HG03135 (cell line): ENCODE measurements around the gene ACAT2.
"Not testable (repeated sequence)": the region's sequence is repeated elsewhere in the genome, so short reads cannot be mapped to it uniquely, and the experiment has no call there.

Experiments
- ATAC-seq: cut with Tn5 transposase; IDR thresholded peaks from one replicate; pipeline ENCODE4 v1.9.1; 2021; ENCODE audit warnings: mild to moderate bottlenecking, moderate library complexity; ENCODE audit not compliant: unreplicated experiment

ACAT2 gene

DNA sequence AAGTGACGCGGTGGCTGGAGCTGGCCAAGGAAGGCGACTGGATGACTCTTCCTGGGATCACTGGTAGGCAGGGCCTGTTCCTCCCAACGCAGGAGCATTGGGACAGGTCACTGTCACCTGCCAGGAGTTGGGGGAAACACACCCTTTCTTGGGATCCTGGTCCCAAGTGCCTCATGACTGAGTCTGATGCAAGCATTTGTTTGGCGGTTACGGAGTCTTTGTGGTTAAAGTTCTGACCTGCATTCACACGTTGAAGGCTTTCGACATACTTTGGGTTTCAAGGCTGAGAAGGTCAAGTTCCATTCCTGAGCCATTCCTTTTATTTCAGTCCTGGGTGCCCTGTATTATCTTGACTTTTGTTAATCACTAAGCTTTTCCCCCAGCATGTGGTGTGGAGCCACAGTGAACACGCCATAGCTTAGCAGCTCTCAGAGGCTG lies 44.2 kb downstream of the ACAT2 start:
- ATAC-seq, result no peak

DNA sequence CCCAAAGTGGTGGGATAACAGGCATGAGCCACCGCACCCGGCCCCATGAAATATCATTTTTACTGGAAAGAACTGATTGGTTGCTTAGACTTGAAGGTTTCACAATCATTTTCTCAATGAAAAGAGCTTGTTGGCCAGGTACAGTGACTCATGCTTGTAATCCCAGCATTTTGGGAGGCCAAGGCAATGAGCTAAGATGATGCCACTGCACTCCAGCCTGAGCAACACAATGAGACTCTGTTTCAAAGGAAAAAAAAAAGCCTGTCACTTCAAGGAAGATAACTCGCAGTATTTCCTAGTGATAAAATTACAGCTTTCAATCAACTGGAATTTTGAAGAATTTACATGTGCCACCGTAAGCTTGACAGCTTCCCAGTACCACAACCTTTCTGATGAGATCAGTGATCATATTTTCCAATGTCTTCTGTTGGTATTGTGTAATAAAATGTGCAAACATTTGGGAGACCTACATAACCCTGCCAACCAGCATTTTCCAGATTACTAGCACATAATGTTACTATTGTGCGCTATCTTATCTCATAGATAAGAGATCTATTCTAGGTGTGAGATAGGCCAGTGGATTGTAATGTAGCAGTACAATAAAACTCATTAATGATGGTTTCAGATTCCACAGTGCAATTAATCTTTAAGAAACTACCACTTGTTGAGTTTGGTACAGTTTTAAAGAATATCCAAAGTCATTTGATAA lies 45.5 kb downstream of the ACAT2 start:
- no peak for ATAC-seq

GRCh38 chr6:159808647-159809046 lies 46.8 kb downstream of the ACAT2 start:
- ATAC-seq, result no peak

GRCh38 chr6:159809149-159809548 lies 47.3 kb downstream of the ACAT2 start:
- no peak for ATAC-seq

DNA sequence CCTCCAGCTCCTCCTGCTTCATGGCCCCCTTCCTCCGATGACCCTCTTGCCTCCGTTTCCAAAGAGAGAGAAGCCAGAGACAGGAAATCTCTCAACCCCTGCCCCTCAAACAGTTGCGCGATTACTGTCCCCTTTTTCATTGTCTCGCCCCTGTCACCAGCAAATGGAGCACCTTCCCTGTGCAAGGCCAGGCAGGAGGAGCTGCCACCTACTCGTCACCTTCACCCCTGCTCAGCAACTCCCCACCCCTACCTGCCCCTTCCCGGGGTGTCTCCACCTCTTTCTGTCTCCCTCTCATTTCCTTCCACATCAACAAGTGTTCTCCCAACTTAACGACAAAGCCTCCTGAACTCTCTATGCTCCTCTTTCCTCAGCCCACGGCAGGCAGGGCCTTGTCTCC lies 51.9 kb downstream of the ACAT2 start:
- no peak for ATAC-seq

DNA sequence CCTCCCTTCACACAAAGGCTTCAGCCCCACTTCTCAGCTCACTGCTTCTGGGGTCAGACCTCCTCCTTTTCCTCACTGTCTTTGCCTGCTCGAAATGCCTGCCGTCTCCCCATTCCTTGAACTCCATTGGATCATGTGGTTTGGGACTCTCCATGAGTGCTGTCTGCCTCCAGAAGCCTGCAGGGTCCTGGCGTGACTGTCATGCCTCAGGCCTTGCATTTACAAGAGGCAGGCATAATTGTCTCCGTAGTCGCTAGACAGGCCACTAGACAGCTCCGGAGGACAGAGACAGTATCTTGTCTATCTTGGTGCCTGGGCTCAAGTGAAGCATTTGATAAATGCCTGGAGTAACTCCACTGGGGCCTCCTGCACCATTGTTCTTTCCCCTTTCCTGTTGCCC lies 53.6 kb downstream of the ACAT2 start:
- no peak for ATAC-seq

- not testable (repeated sequence) for ATAC-seq
Measured at GRCh38 chr6:159816775-159817174, 54.9 kb downstream of the ACAT2 start.

GRCh38 chr6:159817951-159818739 lies 56.3 kb downstream of the ACAT2 start:
- ATAC-seq, result no peak

DNA sequence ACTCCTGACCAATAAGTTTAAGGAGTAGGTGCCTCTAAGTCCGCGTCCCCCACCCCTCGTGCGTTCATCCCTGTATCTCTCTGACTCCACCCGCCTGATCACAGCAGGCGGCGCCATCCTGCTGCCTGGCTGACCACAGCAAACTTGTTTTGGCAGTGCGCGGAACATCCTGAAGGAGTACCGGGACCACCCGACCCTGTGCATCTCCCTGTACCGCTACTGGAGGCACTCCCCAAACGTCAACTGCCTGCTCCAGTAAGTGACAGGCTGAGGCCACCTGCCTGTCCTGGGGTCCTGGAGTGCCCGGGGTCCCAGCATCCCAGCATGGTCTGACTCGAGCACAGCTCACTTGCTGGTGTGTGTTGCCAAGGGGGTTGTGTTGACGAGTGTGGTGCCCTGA lies 57.3 kb downstream of the ACAT2 start:
- no peak for ATAC-seq

DNA sequence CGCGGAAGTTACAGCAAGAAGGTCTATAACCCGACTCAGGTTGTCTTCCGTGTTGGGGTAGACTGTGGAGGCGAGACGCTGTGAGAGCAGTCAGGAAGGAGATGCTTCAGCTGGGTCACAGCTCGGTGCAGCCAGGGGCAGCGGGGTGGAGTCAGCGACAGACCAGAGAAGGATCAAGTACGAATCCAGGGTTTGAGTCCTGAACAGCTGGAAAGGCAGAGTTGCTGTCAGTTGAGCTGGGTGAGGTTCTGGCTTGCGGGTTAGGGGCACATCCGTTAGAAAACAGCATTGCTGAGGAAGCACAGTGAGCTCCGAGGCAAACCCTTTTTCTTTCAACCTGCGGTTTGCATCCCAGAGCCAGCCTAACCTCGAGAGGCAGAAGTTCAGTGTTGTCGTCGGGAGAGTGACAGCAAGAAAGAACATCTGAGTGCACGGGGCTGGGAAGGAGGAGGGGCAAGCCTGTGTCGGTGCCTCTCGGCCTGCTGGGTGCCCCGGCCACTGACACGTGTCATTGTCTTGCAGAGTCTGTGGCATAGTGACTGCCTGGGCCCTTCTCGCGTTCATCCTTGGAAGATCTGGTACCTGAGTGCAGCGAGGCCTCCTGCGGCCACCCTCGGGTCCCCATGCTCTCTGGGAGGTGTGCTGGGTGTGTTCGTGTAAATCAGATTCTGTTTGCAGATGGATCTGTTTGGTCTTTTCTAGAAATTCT lies 58.2 kb downstream of the ACAT2 start:
- no peak for ATAC-seq

GRCh38 chr6:159821122-159821521 lies 59.3 kb downstream of the ACAT2 start:
- no peak for ATAC-seq

DNA sequence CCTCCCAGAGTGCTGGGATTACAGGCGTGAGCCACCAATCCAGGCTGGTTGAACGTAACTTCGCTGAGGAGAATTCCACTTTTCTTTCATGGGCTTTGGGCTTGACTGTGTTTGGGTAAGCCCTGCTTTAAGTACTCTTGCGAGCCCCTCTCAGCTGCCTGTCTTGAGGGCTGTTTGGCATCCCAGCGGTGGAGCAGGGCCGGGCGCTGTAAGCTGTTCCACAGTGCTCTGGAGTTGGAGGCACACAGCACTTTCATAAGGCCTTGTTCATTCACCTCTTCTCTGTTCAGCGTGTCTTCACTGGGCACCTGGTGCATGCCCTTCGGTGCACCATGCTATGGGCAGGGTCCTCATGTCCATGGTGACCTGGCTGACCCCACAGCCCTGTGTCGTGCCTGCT lies 59.9 kb downstream of the ACAT2 start:
- ATAC-seq, result no peak

- ATAC-seq, result no peak
Measured at GRCh38 chr6:159823953-159824352, 62.1 kb downstream of the ACAT2 start.

- not testable (repeated sequence) for ATAC-seq
Measured at GRCh38 chr6:159824690-159825089, 62.8 kb downstream of the ACAT2 start.

DNA sequence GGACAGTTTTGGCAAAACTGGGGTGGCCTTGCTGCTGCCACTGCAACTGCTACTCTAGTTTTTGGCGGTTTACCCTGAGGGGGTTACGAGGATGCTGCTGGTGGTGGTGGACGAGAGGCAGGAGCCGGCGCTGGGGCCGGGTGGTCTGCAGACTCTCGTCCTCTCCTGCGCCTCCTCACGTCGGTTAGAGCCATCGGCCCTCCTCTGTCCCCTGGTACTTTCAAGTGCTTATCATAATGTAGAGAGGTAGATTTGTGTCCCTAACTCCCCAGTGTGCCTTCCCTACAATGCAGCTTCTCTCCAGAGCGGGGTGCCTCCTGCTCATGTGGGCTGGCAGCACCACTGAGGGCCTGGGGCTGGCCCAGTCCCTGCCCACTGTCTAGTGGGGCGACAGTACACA lies 64.2 kb downstream of the ACAT2 start:
- no peak for ATAC-seq

DNA sequence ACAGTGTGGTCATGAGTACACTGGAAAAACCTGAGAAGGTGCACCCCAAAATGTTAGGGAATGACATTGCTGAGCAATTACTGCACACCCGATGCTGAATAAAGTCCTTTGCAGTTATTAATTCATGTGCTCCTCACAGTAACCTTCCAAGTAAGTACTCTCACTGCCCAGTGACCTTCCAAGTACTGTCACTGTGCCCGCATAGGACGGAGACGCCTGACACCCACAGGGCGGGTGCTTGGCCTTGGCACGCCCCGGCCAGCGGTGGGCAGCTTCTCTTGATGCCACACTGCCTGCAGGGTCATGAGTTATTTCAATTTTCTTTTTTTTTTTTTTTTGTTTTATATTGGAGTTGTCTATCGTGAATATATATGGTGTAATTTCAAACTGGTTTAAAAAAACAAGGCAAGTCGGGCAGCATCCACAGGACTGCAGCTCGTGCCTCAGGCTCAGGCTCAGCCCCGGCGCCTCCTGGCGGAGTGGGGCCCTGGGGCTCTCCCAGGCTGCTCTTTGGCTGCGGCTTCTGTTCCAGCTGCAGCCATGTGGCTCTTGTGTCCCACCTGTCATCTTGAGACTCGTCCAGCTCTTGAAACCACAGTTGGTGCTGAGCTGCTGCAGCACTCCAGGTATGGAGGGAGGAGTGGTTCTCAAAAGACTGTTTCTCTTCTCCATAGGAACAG lies 65.3 kb downstream of the ACAT2 start:
- no peak for ATAC-seq

GRCh38 chr6:159828074-159828473 lies 66.2 kb downstream of the ACAT2 start:
- no peak for ATAC-seq
